Panc1 (cell line): ENCODE measurements around the gene AGT.
"Not testable (repeated sequence)": the region's sequence is repeated elsewhere in the genome, so short reads cannot be mapped to it uniquely, and the experiment has no call there.

ENCODE experiments used
- POLR2AphosphoS5 ChIP-seq: IDR thresholded peaks from 2 replicates; pipeline ENCODE4 v1.6.1; 2012; ENCODE audit warnings: mild to moderate bottlenecking, low read depth, low read length, moderate library complexity
- SIN3A ChIP-seq: IDR thresholded peaks from 2 replicates; pipeline ENCODE4 v1.6.1; 2012; ENCODE audit warnings: low read depth, mild to moderate bottlenecking, low read length, moderate library complexity, borderline replicate concordance; ENCODE audit not compliant: insufficient read depth
- TF ChIP-seq, protein P1 (sequence below): fragments of 450-650 bp; IDR thresholded peaks from 2 replicates; pipeline ENCODE4 v1.5.1; 2017; ENCODE audit warnings: mild to moderate bottlenecking
- TF ChIP-seq, protein P2 (sequence below), 2 experiments: IDR thresholded peaks; 2 replicates each; pipeline ENCODE4 v1.6.1; 2011 to 2012; ENCODE audit warnings: low read depth in 2 of 2, control low read depth in 1 of 2, low read length in 1 of 2, mild to moderate bottlenecking in 1 of 2, moderate library complexity in 1 of 2; ENCODE audit not compliant: insufficient read depth in 1 of 2

- TF ChIP-seq, protein P1, sequence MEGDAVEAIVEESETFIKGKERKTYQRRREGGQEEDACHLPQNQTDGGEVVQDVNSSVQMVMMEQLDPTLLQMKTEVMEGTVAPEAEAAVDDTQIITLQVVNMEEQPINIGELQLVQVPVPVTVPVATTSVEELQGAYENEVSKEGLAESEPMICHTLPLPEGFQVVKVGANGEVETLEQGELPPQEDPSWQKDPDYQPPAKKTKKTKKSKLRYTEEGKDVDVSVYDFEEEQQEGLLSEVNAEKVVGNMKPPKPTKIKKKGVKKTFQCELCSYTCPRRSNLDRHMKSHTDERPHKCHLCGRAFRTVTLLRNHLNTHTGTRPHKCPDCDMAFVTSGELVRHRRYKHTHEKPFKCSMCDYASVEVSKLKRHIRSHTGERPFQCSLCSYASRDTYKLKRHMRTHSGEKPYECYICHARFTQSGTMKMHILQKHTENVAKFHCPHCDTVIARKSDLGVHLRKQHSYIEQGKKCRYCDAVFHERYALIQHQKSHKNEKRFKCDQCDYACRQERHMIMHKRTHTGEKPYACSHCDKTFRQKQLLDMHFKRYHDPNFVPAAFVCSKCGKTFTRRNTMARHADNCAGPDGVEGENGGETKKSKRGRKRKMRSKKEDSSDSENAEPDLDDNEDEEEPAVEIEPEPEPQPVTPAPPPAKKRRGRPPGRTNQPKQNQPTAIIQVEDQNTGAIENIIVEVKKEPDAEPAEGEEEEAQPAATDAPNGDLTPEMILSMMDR, result not testable (repeated sequence)
- TF ChIP-seq, protein P2, sequence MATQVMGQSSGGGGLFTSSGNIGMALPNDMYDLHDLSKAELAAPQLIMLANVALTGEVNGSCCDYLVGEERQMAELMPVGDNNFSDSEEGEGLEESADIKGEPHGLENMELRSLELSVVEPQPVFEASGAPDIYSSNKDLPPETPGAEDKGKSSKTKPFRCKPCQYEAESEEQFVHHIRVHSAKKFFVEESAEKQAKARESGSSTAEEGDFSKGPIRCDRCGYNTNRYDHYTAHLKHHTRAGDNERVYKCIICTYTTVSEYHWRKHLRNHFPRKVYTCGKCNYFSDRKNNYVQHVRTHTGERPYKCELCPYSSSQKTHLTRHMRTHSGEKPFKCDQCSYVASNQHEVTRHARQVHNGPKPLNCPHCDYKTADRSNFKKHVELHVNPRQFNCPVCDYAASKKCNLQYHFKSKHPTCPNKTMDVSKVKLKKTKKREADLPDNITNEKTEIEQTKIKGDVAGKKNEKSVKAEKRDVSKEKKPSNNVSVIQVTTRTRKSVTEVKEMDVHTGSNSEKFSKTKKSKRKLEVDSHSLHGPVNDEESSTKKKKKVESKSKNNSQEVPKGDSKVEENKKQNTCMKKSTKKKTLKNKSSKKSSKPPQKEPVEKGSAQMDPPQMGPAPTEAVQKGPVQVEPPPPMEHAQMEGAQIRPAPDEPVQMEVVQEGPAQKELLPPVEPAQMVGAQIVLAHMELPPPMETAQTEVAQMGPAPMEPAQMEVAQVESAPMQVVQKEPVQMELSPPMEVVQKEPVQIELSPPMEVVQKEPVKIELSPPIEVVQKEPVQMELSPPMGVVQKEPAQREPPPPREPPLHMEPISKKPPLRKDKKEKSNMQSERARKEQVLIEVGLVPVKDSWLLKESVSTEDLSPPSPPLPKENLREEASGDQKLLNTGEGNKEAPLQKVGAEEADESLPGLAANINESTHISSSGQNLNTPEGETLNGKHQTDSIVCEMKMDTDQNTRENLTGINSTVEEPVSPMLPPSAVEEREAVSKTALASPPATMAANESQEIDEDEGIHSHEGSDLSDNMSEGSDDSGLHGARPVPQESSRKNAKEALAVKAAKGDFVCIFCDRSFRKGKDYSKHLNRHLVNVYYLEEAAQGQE (IDR thresholded peaks at IDR 0.05; ENCODE audit: insufficient read depth in 1 of 2, low read depth in 2 of 2, low read length in 1 of 2), result not testable (repeated sequence)
- TF ChIP-seq POLR2AphosphoS5, SIN3A: not testable (repeated sequence)
Observed at GRCh38 chr1:230721849-230722522, 8.1 kb upstream of the AGT start.
